Endodermal cell (in vitro differentiated cells): ENCODE data around the gene METTL8. TPM values are rescaled to one million over a fixed set of nuclear protein-coding genes. Genes with fewer than 3 reads are reported as not detected.

Experiments
- DNase-seq: peaks from one replicate; pipeline ENCODE4 v3.0.0-alpha.2; 2017
- H3K27ac ChIP-seq: 2 replicates; pipeline ENCODE4 v1.5.1; 2013; ENCODE audit warnings: mild to moderate bottlenecking, low read depth, low read length, moderate library complexity
- H3K27me3 ChIP-seq: 2 replicates; pipeline ENCODE4 v1.6.1; 2013; ENCODE audit warnings: mild to moderate bottlenecking, low read length, moderate library complexity; ENCODE audit not compliant: insufficient read depth, control insufficient read depth, poor library complexity, severe bottlenecking
- H3K36me3 ChIP-seq: 2 replicates; pipeline ENCODE4 v1.7.0; 2013; ENCODE audit warnings: mild to moderate bottlenecking, low read length, moderate library complexity; ENCODE audit not compliant: control insufficient read depth, insufficient read depth
- H3K4me1 ChIP-seq: one replicate; pipeline ENCODE4 v1.7.0; 2013; ENCODE audit warnings: low read length; ENCODE audit not compliant: control insufficient read depth, insufficient read depth
- H3K4me3 ChIP-seq: 2 replicates; pipeline ENCODE4 v1.5.1; 2013; ENCODE audit warnings: mild to moderate bottlenecking, low read length, moderate library complexity
- H3K9ac ChIP-seq: 2 replicates; pipeline ENCODE4 v1.6.1; 2013; ENCODE audit warnings: mild to moderate bottlenecking, low read length, moderate library complexity; ENCODE audit not compliant: poor library complexity, severe bottlenecking; ENCODE audit errors: extremely low read depth
- H3K9me3 ChIP-seq: 2 replicates; pipeline ENCODE4 v1.6.1; 2013; ENCODE audit warnings: mild to moderate bottlenecking, low read length, moderate library complexity; ENCODE audit not compliant: control insufficient read depth
- H3K27ac Mint-ChIP-seq: 2 replicates; pipeline ENCODE4 v1.8.0; 2020; ENCODE audit warnings: mixed read lengths
- H3K27me3 Mint-ChIP-seq: 2 replicates; pipeline ENCODE4 v1.8.0; 2021; ENCODE audit warnings: mild to moderate bottlenecking, mixed read lengths; ENCODE audit not compliant: insufficient read depth
- H3K36me3 Mint-ChIP-seq: 2 replicates; pipeline ENCODE4 v1.8.0; 2020; ENCODE audit warnings: low read depth, mixed read lengths
- H3K4me1 Mint-ChIP-seq: 2 replicates; pipeline ENCODE4 v1.8.0; 2020; ENCODE audit warnings: mixed read lengths
- H3K4me3 Mint-ChIP-seq: 2 replicates; pipeline ENCODE4 v1.8.0; 2020; ENCODE audit warnings: mild to moderate bottlenecking, moderate library complexity, mixed read lengths
- H3K9me3 Mint-ChIP-seq: 2 replicates; pipeline ENCODE4 v1.8.0; 2020; ENCODE audit warnings: mild to moderate bottlenecking, mixed read lengths
- WGBS, 2 experiments: methylation state at CpG; one replicate each; pipeline versions ENCODE4 v1.1.5 to v1.1.7; 2013; ENCODE audit warnings: missing lambda C conversion rate in 2 of 2, mixed read lengths in 1 of 2; ENCODE audit not compliant: insufficient coverage in 1 of 2, insufficient read length in 1 of 2; 5-methylcytosine and 5-hydroxymethylcytosine counted together
- total RNA-seq, 2 donors: library from RNA; stranded (reverse); fragmentation: NEBNext Ultra II Directional in 1 of 2; extraction: Animal tissue kit (Norgen Biotek cat#: 25700) in 1 of 2; gene quantifications; 2 replicates in 1 of 2; 3 replicates in 1 of 2; pipeline ENCODE4 v1.2.1, GENCODE V29; 2021
- TF ChIP-seq, protein P1 (sequence below): fragments of 200-600 bp; sonication (generic); conservative IDR thresholded peaks from 2 replicates; pipeline ENCODE4 v1.5.0; 2021; ENCODE audit warnings: antibody characterized with exemption, mild to moderate bottlenecking

The METTL8 gene
- total RNA-seq, 2 donors from 2014 or later: 20.3 to 33.6 TPM

DNA sequence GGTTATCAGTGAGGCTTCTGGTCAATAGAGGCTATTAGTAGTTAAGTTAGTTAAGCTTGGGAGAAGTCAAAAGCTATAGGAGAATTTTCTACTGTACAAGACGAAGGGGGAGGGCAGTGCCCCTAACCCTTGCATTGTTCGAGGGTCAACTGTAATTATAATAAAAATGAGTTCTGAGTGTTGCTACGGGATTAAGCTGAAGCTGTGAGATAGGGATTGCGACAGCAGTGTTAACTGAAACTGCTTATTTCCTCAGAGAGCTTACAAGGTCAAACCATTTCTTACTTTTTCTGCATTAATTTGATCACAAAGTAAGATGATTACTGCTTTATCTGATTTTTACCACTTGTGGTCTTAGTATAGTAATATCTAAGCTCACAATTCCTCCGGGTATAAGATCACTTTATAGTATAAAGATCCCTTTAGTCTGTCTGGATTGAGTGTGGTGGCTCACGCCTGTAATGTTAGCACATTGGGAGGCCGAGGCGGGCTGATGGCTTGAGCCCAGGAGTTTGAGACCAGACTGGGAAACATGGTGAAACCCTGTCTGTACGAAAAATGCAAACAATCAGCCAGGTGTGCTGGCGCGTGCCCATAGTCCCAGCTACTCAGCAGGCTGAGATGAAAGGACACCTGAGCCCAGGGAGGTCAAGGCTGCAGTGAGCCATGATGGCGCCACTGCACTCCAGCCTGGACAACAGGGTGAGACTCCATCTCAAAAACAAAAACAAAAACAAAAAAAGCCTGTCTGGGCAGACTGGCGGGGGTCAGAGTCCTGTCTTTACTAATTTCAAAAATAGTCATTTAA is 153.6 kb downstream of the METTL8 start:
- Mint-ChIP-seq H3K4me1 (peaks cover 21% of the 10 kb centered on the region), H3K27me3 (no peaks in the 10 kb centered on the region), H3K36me3 (no peaks in the 10 kb centered on the region), H3K9me3 (peaks cover 4% of the 10 kb centered on the region), H3K4me3 (no peak overlapping the region), H3K27ac (no peak overlapping the region)
- WGBS, 2 experiments: 87 to 89% methylated on average over 11 to 13 of the region's 13 CpGs
- peaks cover 6% of the 10 kb centered on the region for H3K9me3 ChIP-seq
- no peaks in the 10 kb centered on the region for H3K36me3 ChIP-seq
- H3K4me1 ChIP-seq: peaks cover 6% of the 10 kb centered on the region
- no peaks in the 10 kb centered on the region for H3K27me3 ChIP-seq
- TF ChIP-seq, protein P1, sequence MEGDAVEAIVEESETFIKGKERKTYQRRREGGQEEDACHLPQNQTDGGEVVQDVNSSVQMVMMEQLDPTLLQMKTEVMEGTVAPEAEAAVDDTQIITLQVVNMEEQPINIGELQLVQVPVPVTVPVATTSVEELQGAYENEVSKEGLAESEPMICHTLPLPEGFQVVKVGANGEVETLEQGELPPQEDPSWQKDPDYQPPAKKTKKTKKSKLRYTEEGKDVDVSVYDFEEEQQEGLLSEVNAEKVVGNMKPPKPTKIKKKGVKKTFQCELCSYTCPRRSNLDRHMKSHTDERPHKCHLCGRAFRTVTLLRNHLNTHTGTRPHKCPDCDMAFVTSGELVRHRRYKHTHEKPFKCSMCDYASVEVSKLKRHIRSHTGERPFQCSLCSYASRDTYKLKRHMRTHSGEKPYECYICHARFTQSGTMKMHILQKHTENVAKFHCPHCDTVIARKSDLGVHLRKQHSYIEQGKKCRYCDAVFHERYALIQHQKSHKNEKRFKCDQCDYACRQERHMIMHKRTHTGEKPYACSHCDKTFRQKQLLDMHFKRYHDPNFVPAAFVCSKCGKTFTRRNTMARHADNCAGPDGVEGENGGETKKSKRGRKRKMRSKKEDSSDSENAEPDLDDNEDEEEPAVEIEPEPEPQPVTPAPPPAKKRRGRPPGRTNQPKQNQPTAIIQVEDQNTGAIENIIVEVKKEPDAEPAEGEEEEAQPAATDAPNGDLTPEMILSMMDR: no peak
- H3K9ac ChIP-seq: no peak overlapping the region
- DNase-seq: no peak
- H3K4me3 ChIP-seq: no peak overlapping the region
- no peak overlapping the region for H3K27ac ChIP-seq

DNA sequence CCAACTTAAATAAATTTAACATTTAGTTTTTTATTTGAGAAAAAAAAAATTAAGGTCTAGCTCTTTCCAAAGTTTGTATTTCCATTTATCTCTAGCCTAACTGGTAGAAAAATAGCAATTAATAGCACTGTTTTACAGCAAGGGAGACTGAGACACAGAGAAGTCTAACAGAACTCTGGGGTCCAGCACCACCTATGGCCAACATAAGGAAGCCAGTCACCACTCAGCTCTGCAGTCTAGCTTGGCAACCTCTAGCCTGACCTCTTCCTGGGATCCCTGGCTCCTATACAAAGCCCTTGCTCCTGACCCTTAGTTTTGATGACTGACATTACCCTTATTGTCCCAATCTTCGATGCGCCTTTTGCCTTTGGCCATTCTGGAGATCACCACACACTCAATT is 159.0 kb downstream of the METTL8 start:
- Mint-ChIP-seq H3K36me3 (no peaks in the 10 kb centered on the region), H3K4me1 (peaks cover 15% of the 10 kb centered on the region), H3K9me3 (peaks cover 4% of the 10 kb centered on the region), H3K27ac (no peak overlapping the region), H3K27me3 (no peaks in the 10 kb centered on the region), H3K4me3 (no peak overlapping the region)
- no peaks in the 10 kb centered on the region for H3K4me1 ChIP-seq
- H3K27me3 ChIP-seq: no peaks in the 10 kb centered on the region
- no peak for DNase-seq
- no peak overlapping the region for H3K27ac ChIP-seq
- WGBS, 2 experiments: 79 to 95% methylated on average over 2 of the region's 2 CpGs
- peaks cover 6% of the 10 kb centered on the region for H3K9me3 ChIP-seq
- no peaks in the 10 kb centered on the region for H3K36me3 ChIP-seq
- H3K4me3 ChIP-seq: no peak overlapping the region
- TF ChIP-seq, protein P1: peak; percentile 63
- no peak overlapping the region for H3K9ac ChIP-seq

DNA sequence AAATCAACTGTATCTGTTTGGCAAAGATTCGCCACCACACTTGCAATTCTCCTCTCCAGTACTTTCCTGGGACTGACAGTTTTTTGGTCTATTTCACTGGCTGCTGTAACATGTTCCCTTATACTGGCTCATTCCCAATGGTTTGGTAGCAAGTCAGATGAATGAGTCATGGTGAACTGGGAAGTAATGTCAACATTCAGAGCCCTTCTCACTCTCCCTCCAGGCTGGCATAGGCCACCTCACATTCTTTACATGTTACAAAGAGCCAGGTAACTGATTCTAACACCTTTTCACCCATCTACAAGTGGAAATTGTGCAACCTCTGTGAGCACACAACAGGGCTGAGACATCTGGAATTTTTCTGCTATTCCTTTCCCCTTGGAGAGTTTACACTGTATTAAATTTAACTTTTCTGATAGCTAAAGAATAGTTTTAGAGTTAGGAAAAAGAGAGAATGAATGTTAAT is 161.8 kb downstream of the METTL8 start:
- Histone ChIP-seq H3K27ac (no peak overlapping the region), H3K36me3 (no peaks in the 10 kb centered on the region), H3K4me3 (no peak overlapping the region), H3K27me3 (no peaks in the 10 kb centered on the region), H3K9ac (no peak overlapping the region), H3K9me3 (no peaks in the 10 kb centered on the region), H3K4me1 (no peaks in the 10 kb centered on the region)
- Mint-ChIP-seq H3K36me3 (no peaks in the 10 kb centered on the region), H3K9me3 (peaks cover 4% of the 10 kb centered on the region), H3K27me3 (no peaks in the 10 kb centered on the region), H3K27ac (no peak overlapping the region), H3K4me1 (peaks cover 15% of the 10 kb centered on the region), H3K4me3 (no peak overlapping the region)
- WGBS, 2 experiments: 100% methylated on average over 1 of the region's 1 CpG
- TF ChIP-seq, protein P1: no peak
- peak; percentile 76 for DNase-seq
